ENCODE results near the gene ITPR3. TPM values are rescaled to one million over a fixed set of nuclear protein-coding genes. Genes with fewer than 3 reads are reported as not detected.

The ITPR3 gene
- total RNA-seq (2014; rRNA removed; shearing (Covaris generic)) = 92.2 and 110 TPM in 2 replicates

- DNase-seq (ENCODE audit: low spot score) = peak; percentile 86
Measured at GRCh38 chr6:33620856-33621710, at the start of gene ITPR3. TSS of gene ITPR3 (plus strand) at chr6:33621322. CDS start at chr6:33621603, 281 bp downstream.

- DNase-seq (ENCODE audit: low spot score) = no peak
Measured at GRCh38 chr6:33571637-33572316, 49.3 kb upstream of the ITPR3 start.

GRCh38 chr6:33575211-33575610 is 45.9 kb upstream of the ITPR3 start:
- no peak for DNase-seq (ENCODE audit: low spot score)

- DNase-seq (ENCODE audit: low spot score) = no peak
Measured at GRCh38 chr6:33576668-33577067, 44.5 kb upstream of the ITPR3 start.

GRCh38 chr6:33577106-33577535 is 44.0 kb upstream of the ITPR3 start:
- peak; percentile 89 for DNase-seq (ENCODE audit: low spot score)

- no peak for DNase-seq (ENCODE audit: low spot score)
Measured at GRCh38 chr6:33577718-33578117, 43.4 kb upstream of the ITPR3 start.

- DNase-seq (ENCODE audit: low spot score) = no peak
Measured at GRCh38 chr6:33578164-33578563, 43.0 kb upstream of the ITPR3 start.

- no peak for DNase-seq (ENCODE audit: low spot score)
Measured at GRCh38 chr6:33578588-33579011, 42.5 kb upstream of the ITPR3 start.

GRCh38 chr6:33579828-33580714 is 41.1 kb upstream of the ITPR3 start, which contains the start of gene BAK1:
TSS of gene BAK1 (minus strand) at chr6:33580276. CDS start at chr6:33577604, 2,672 bp downstream.
- DNase-seq (ENCODE audit: low spot score) = peak; percentile 93

- no peak for DNase-seq (ENCODE audit: low spot score)
Measured at GRCh38 chr6:33581186-33581585, 39.9 kb upstream of the ITPR3 start.

GRCh38 chr6:33583591-33584155 is 37.4 kb upstream of the ITPR3 start:
- DNase-seq (ENCODE audit: low spot score) = no peak

GRCh38 chr6:33584700-33585402 is 36.3 kb upstream of the ITPR3 start:
- no peak for DNase-seq (ENCODE audit: low spot score)

- DNase-seq (ENCODE audit: low spot score) = peak; percentile 91
Measured at GRCh38 chr6:33585403-33586107, 35.6 kb upstream of the ITPR3 start.

GRCh38 chr6:33586108-33586640 is 34.9 kb upstream of the ITPR3 start:
- DNase-seq (ENCODE audit: low spot score) = no peak

- no peak for DNase-seq (ENCODE audit: low spot score)
Measured at GRCh38 chr6:33587529-33587928, 33.6 kb upstream of the ITPR3 start.

- DNase-seq (ENCODE audit: low spot score) = no peak
Measured at GRCh38 chr6:33588894-33589293, 32.2 kb upstream of the ITPR3 start.

GRCh38 chr6:33589392-33589730 is 31.8 kb upstream of the ITPR3 start:
- no peak for DNase-seq (ENCODE audit: low spot score)

- DNase-seq (ENCODE audit: low spot score) = peak; percentile 88
Measured at GRCh38 chr6:33589731-33590530, 31.2 kb upstream of the ITPR3 start.

Data from HT-29 (cell line).